Esophagus mucosa (tissue), 1 donor: ENCODE measurements around the gene CMTR1. TPM values are rescaled to one million over a fixed set of nuclear protein-coding genes. Genes with fewer than 3 reads are reported as not detected.
A peak's percentile ranks its signal among the peaks of the same experiment; 100 is the strongest.
"Not testable (repeated sequence)": the region's sequence is repeated elsewhere in the genome, so short reads cannot be mapped to it uniquely, and the experiment has no call there.

Source experiments
- ATAC-seq: fragments of 200-7000 bp; cut with Tn5 transposase; one replicate; pipeline ENCODE4 v1.9.1; 2020
- total RNA-seq: library from RNA; stranded (reverse); gene quantifications from one replicate; pipeline ENCODE4 v1.2.4, GENCODE V29; 2023
- donor health status: DM: yes; HTN: yes; CAD: no.

Gene CMTR1
- total RNA-seq, 1 donor from 2014 or later = 16.5 TPM

DNA sequence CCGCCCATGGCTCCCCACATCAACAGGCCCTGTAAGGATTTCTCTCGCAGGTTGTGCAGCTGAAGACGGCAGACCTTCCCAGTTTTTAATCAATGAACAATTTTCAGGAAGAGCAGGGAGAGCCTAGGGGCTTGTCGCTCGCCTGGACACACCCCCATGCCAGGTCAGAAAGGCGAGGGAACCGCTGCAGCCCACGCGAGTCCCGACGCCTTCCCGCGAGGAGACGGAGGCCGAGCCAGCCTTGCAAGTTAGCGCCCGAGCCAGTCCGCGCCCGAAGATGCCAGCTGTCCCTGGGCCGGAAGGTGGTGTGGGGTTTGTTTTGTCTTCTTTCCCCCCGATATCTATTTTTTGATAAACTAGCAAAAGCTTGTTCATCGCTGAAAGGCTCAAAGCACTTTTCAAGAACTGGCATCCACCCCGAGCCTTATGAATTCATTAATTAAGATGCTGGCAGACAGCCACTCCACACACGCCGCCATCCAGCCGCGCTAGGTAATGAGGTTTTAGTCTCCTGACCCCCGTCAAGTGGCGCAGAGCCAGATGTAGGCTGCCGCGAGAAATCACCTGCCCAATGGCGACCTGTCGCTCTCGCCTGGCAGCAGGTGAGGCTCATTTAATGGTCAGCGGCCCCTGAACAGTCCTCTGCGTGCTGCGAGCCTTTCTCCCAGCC lies 60.1 kb downstream of the CMTR1 start:
- no peak for ATAC-seq

DNA sequence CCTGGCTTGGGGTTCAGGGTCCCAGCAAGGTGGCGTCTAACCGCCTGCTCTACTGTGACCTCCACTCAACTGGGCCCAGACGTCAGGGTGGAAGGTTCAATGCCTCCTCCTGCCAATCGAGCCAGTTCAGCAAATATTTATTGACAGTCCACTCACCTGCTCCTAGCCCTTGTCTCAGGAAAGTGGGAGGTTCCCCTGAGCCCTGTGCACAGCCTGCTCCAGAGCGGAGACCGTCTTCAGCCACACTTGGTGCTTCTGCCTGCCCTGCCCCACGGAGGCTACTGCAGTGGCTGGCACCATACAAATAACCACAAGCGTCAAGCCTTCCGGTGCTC lies 60.6 kb downstream of the CMTR1 start:
- no peak for ATAC-seq

DNA sequence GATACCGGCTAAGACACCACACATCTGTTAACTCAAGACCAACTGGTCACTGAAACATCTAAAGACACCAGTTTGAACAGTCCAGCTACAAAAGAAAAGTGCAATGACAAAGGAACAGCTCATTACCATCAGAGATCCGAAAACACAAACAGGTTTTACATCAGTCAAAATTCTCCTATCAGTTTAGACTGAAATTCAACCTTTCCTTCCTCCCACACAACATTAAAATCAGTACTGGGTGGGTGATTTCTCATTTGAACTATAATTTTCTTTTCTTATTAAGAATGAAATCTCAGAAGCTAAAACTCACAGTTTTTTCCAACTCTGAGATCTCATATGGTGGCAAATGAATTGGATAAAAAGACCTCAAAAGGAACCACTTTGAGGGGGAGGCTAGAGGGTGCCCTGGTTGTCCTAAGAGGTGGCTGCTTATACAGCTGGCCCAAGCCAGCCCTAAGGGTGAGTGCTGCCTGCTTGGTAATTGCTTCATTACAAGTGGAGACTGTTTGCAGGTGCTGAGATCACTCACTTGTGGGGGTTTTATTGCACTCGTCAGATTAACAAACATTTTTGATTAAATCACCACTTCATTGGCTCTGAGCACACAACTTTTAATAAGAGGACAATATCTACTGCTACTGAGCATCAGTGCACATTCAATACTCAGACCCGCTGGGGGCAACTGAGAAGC lies 62.4 kb downstream of the CMTR1 start:
- ATAC-seq = no peak

DNA sequence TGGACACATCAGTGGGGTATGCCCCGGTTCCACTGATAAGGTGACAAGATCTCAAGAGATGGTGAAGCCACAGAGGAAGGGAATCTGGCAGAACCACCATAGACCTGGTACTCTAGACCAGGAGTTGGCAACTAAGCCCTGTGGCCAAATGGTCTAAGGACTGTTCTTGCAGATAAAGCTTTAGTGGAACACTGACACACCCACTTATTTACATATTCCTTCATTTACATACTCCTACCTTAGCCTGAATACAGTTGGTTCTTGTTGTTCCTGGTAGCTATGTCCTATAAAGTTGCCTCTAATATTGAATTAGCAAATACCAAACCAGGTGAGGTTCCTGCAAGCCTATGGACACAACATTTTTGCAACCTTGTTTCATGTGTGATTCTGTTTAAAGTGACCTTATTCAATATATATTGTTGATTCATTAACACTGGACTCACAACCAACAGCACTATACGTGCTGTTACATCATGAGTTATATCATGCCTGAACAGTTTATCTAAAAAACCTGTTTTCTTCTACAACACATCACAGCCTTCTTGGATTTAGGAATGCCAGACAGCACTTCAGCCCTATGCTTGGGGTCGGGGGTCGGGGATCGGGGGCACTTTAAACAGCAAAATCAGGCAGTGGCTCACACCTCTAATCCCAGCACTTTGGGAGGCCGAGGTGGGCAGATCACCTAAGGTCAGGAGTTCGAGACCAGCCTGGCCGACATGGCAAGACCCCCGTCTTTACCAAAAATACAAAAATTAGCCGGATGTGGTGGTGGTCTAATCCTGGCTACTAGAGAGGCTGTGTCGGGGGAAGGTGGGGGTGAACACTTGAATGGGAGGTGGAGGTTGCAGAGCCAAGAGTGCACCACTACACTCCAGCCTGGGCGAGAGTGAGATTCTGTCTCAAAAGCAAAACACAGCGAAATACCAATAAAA lies 64.2 kb downstream of the CMTR1 start:
- no peak for ATAC-seq

DNA sequence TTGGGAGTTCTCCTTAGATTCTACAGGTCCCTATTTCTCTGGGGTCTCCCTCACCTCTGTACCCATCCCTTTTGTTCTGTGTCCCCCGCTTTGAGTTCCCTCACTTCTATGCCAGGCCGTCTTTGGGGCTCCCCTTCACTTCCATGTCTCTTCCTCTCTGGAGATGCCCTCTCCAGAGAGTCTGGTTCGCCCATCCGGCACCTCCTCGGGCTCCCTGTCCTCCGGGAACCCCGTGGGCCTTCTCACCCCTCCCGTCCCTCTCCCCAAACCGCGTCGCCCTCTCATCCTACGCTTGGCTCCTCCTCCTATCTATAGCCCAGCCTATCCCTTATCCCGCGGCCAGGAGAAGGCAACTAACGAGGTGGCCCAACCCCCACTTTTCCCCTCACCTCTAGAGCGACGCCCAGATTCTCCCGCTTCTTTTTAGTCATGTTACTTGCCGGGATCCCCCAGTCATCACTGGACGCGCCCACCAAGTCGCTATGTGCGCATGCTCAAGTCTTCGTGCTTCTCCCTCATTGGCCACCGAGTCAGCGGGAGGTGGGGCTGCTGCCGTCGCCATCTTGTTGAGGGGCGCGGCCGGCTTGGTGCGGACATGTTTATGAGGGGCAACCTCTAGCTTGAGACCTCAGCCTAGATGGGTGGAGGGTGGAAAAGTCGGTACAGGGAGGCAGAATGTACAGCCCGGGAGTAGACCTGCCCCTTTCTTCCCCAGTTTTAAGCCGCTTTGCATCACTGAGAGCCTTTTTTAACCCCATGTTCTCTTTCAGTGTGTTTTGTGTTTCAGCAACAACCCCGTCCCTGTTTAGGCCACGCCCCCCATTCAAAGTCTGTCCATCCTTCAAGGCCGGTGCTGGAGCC lies 66.6 kb downstream of the CMTR1 start, which contains the start of gene CCDC167:
CCDC167 (minus strand) TSS at position 461 of the 861 bp plus-strand sequence; CDS start at position 431, 30 bp downstream.
- peak; percentile 94 for ATAC-seq

DNA sequence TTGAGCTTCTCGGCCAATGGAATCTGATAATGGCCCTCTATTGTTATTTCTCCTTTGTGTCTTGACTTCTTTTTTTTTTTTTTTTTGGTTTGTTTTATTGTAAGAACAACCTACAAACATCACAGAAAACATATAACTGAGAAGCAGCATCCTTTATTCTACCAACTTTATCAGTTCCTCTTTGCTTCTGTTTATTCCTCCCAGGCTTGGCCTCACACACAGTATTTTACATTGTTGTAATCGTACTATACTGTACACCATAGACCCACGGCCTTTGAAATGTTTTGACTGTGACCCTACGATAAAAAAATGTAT lies 67.2 kb downstream of the CMTR1 start:
- no peak for ATAC-seq

DNA sequence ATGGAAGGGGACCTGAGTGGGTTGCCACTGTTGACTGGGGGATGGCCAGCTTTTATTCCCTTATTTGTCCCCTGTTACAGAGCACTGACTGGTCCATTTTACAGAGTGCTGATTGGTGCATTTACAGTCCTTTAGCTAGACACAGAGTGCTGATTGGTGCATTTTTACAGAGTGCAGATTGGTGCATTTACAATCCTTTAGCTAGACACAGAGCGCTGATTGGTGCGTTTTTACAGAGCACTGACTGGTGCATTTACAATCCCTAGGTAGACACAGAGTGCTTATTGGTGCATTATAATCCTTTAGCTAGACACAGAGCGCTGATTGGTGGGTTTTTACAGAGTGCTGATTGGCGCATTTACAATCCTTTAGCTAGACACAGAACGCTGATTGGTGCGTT lies 67.9 kb downstream of the CMTR1 start:
- ATAC-seq = not testable (repeated sequence)

DNA sequence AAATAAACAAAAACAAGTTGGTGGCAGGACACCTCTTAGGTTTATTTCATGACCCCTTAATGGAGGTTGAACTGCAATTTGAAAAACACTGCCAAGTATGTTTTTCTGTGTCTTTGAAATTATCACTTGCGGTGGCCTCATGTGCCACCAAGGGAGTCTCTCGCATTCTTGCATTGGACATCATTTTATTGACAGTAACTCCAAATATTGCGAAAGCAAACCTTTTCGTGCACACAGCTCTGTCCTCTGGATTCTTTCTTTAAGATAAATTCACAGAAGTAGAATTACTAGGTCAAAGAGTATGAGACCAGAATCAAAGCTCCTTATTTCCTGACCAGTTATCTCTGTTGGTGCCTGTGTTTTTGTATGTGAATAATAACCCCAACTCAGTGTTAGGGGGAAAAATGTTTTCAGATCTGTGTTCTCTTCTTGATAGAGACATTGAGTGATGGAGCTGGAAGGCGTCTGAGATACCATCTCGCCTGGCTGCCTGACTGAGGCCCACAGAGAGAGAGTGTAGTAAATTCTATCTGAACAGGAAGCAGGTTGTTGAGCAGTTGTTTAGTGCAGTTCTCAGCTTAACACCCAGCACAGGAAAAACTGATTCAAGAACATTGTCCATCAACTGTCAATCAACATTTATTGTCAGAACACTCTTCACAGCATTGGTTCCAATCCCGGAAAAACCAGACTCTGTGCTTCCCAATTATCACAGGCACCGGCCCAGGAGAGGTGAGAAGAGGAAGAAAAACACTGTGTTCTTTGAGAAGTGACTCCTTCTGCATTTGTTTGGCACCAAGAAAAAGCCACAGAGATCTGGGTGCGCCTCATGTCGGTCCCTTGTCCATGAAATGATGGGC lies 68.8 kb downstream of the CMTR1 start:
- ATAC-seq = no peak

DNA sequence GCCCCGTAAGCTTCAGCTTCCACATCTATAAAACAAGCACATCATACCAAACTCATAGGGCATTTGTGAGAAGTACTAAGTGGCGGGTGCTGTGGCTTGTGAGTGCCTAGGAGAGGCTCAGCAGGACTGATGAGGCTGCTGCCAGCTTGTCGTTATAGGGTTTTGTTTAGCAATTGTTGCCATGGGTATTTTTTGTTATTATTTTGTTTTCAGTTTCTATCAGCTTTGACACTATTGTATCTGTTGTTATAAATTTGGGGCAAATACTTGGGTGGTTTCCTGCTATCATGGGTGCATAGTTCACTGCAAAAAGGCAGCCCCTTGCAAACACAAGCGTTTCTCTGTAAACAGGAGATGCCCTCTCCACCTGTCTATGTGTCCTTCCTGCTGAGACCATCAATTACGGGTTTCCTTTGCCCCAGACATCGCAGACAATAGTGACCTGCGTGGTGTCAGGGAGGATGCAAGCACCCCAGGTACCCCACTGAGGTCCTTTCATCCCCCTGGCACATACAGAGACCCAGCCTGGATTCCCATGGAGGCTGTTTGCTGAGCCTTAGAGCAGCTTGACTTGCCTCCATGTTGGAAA lies 69.8 kb downstream of the CMTR1 start:
- ATAC-seq = no peak

DNA sequence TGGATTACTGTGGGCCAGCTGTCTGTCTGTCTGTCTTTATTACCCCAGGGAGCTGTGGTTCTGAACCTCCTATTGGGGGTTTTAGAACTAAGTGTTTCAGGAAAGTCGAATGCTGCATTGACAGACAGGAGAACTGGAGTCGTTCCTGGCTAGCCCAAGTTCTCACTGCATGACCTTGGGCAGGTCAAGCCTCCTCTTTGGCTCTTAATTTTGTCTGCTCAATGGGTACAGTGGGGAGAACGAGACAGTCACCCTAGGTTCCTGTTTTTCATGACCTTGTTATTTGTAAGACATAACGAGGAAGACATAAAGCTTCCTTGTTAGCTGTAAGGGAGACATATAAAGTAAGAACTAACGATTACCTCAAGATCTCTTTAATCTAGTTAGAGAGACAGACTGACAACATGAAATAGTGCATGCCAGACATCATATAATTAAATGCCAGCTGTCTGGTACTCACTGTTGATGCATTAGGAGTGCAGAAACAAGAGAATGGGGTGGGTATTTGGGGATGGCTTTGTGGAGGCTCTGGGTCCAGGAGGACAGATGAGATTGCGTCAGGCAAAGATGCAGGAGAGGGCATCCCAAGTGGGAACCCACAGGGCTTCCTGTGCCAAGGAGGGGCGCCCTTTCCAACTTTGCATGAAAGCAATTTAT lies 70.4 kb downstream of the CMTR1 start:
- no peak for ATAC-seq

DNA sequence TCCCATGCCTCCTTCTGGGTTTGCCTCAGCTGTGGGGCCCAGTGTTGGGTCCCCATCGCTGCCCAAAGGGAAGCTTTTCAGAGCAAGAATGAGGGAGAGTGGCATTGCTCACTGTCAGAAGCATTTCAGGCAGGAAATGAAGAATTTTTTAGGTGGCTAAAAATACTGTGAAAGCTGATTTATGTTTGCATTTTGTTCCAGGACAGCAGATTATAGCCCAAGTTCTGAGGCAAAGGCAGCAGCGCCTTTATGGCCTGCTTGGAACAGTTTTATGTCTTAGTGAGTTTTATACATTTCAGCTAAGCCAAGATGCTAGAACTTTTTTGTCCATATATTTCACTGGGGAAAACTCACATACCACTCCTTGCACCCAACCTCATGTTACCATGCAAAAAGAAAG lies 71.0 kb downstream of the CMTR1 start:
- no peak for ATAC-seq

DNA sequence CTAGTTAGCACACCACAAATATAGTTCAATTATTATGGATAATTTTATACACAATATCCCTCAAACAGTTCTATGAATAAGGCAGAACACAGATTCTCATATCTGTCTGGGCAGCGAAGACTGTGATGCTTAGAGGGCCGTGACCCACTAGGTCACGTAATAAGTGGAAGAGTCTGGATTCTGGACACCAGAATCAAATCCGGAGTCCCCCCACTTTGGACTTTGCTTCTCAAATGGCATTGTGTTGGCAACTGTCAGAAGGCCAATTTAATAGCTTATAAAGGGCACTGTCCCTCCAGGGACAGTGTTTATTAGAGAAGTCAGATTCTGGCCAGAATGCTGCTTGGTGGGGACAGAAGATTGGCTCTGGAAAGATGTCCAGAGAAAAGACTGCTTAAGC lies 73.5 kb downstream of the CMTR1 start:
- no peak for ATAC-seq

DNA sequence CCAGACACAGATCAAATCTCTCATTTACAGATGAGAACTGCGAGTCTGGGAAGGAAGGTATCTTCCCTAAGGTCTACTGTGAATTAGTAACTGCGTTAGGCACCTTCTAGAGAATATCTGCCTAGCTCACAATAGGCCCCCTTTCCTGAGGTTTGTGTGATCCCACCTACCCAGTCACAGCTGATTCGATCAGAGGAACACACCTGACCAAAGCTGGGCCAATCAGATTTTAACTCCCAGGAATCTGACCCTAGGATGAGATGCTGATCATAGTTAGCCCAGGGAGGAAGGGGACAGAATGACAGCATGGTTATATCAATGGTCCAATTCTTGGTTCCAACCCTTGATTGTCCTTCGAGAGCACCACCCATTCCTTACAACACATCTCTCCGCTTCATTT lies 74.1 kb downstream of the CMTR1 start:
- no peak for ATAC-seq

DNA sequence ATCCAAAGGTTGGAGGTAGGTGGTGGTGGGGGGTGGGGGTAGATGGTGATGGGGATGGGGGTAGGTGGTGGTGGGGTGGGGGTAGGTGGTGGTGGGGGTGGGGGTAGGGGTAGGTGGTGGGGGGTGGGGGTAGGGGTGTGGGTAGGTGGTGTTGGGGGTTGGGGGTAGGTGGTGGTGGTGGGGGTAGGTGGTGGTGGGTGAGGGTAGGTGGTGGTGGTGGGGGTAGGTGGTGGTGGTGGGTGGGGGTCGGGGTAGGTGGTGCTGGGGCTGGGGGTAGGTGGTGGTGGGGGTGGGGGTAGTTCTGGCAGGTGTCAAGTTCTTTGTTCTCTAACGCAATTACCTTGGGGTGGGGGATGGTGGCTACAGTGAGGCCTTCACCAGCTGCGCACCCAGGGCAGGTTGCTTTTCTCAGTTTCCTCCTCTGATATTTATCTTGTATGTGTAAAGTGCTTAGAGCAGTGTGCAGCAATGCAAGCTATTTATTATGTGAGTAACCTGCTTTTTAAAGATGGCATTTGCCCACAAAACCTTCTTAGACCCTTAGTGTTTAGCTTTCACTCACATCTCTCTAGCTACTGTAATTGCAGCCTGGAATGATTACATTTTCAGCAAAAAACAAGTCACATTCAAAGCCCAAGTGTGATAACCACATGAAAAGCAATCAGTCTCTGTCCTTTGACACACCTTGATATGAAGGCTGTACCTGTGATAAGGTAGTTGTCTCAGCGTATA lies 74.8 kb downstream of the CMTR1 start:
- ATAC-seq = no peak

DNA sequence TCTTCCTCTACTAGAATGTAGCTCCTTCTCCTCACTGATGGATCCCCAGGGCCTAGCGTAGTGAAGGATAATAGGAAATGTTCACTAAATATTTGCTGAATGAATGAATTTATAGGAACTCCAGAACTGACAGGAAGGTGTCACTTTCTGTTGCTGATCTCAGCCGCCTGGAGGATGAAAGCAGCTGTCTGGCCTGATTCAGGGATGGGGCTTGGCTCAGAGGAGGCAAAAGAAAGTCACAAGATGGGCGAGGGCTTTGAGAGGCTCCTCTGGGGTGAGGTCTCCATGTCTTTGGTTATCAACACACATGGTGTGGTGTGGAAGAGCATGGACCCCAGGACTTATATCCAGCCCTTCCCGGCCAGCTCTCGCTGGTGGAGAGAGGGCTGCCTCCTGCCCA lies 78.2 kb downstream of the CMTR1 start:
- no peak for ATAC-seq

DNA sequence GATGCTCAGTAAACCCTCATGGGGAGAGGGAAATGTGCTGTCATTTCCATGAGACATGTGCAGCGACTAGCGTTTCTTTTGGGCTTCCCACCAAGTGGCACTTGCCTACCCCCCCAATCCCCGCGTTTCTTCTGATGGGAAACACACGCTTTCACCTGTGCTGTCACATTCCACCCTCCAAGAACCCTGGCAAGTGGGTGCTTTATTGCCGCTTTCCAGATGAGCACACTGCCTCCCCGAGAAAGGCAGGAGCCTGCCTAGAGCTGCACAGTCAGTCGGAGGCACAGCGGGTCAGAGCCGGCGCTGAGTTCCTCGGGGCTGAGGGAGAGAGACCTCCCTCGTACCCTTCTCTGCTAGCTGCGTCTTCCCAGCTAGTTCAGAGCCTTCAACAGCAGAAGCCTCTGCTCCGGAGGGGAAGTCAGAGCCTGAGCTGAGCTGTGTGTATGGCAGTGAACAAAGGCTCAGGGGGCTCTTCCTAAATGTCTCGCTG lies 78.9 kb downstream of the CMTR1 start:
- no peak for ATAC-seq

DNA sequence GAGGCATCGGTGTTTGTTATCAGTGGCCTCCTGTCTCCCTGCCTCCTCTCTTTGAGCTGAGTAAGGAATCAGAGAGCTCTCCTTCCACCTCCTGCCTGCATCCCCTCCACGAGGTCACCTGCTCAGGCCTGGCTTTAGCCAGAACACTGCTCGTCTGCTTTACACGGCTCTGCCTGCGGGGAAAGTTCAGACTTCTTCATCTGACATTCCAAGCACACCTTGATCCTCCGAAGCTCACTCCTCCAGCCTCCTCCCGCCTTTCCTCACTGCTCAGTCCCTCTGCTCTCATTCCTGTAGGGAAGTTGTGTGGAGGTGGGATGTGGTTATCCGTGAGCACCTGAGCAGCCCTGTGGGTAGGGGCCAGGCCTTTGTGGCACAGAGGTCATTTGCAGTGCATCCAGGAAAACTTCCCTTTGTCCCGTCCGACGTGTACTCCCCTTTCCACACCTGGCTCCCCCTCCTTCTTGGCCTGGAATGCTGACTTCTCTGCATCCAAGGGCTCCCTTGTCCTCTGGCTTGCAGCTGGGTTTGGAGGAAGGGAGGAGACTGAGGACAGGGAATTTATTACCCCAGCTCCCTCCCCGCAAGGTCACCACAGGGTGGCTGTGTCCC lies 79.5 kb downstream of the CMTR1 start:
- ATAC-seq = no peak

DNA sequence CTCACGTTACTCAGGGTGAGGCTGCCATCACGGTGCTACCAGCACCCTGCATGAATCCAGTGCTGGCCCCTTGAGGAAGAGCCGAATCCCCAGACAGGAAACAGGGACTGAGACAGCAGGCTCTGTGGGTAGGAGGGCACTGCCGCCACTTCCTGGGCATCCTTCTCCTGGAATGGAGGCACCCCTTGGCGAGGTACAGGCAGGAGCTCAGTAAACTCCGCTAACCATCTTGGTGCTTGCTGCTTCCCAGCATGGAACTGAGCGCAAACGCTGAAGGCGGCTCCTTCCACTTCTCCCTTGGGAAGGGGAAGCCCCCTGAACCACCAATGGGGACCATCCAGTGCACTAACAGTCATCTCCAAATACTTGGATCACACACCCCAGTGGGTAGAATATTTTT lies 80.1 kb downstream of the CMTR1 start:
- ATAC-seq = no peak

DNA sequence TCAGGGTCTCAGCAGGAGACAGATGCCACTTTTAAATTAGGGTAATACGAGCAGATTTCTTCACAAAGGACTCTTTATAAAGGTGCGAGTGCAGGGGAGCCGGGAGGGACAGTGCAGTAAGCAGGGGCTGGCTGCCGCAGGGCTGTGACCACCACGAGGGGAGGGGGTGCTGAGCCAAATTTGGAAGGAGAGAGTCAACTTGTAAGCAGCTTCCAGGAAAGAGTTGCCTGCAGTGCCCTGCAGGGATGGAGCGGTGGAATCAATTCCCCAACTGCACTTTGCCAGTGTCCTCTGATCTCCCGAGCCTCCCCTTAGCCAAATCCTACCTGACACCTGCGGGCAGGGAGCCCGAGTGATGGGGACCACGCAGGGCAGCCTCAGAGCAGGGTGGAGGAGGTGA lies 80.6 kb downstream of the CMTR1 start:
- ATAC-seq = no peak
